Nephron progenitor cell (in vitro differentiated cells): Measurements from ENCODE around the gene UNC45A.
"Not testable (repeated sequence)": the region's sequence is repeated elsewhere in the genome, so short reads cannot be mapped to it uniquely, and the experiment has no call there.

Experiments
- DNase-seq: peaks from one replicate; pipeline ENCODE4 v3.0.0; 2021
- H3K27ac Mint-ChIP-seq: 2 replicates; pipeline ENCODE4 v1.8.0; 2021; ENCODE audit warnings: mild to moderate bottlenecking, moderate library complexity, mixed read lengths
- H3K27me3 Mint-ChIP-seq: 2 replicates; pipeline ENCODE4 v1.8.0; 2021; ENCODE audit warnings: mild to moderate bottlenecking, low read depth, mixed read lengths; ENCODE audit not compliant: poor library complexity
- H3K36me3 Mint-ChIP-seq: 2 replicates; pipeline ENCODE4 v1.8.0; 2021; ENCODE audit warnings: low read depth, mixed read lengths
- H3K4me1 Mint-ChIP-seq: 2 replicates; pipeline ENCODE4 v1.8.0; 2021; ENCODE audit warnings: mixed read lengths
- H3K4me3 Mint-ChIP-seq: 2 replicates; pipeline ENCODE4 v1.8.0; 2021; ENCODE audit warnings: mild to moderate bottlenecking, moderate library complexity, mixed read lengths
- H3K9me3 Mint-ChIP-seq: 2 replicates; pipeline ENCODE4 v1.8.0; 2021; ENCODE audit warnings: mild to moderate bottlenecking, moderate library complexity, mixed read lengths
- TF ChIP-seq, protein P1 (sequence below): fragments of 200-600 bp; sonication (generic); IDR thresholded peaks from 2 replicates; pipeline ENCODE4 v1.5.0; 2021; ENCODE audit warnings: antibody characterized with exemption

UNC45A gene

DNA sequence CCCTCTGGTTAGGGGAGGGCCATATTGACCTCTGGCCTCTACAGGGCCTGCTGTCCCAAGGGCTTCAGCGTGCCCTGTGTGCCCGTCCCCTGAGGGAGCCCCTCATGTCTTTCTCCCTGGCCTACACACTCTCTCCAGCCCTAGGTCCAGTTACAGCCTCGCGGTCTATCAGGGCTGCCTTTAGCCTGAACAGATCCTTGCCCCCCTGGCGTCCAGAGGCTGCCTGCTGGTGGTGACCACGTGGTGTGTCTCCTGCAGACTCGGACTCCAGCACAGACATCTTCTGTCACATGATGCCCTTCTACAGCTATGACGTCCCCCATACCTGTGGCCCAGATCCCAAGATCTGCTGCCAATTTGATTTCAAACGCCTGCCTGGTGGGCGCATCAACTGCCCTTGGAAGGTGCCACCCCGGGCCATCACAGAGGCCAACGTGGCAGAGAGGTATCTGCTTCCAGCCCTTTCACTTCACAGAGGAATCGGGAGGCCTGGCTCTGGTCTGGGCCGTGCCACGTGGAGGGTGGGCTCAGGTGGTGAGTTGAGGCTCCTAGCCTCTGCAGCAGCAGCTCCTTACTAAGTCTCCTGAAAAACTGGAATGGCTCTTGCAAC, 27.9 kb upstream of the UNC45A start:
- H3K4me3 Mint-ChIP-seq, result no peak overlapping the region
- TF ChIP-seq, protein P1, sequence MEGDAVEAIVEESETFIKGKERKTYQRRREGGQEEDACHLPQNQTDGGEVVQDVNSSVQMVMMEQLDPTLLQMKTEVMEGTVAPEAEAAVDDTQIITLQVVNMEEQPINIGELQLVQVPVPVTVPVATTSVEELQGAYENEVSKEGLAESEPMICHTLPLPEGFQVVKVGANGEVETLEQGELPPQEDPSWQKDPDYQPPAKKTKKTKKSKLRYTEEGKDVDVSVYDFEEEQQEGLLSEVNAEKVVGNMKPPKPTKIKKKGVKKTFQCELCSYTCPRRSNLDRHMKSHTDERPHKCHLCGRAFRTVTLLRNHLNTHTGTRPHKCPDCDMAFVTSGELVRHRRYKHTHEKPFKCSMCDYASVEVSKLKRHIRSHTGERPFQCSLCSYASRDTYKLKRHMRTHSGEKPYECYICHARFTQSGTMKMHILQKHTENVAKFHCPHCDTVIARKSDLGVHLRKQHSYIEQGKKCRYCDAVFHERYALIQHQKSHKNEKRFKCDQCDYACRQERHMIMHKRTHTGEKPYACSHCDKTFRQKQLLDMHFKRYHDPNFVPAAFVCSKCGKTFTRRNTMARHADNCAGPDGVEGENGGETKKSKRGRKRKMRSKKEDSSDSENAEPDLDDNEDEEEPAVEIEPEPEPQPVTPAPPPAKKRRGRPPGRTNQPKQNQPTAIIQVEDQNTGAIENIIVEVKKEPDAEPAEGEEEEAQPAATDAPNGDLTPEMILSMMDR, result no peak
- DNase-seq, result no peak
- peaks cover 13% of the 10 kb centered on the region for H3K27me3 Mint-ChIP-seq
- H3K9me3 Mint-ChIP-seq, result no peaks in the 10 kb centered on the region
- H3K27ac Mint-ChIP-seq, result no peak overlapping the region
- peaks cover 32% of the 10 kb centered on the region for H3K36me3 Mint-ChIP-seq
- H3K4me1 Mint-ChIP-seq, result peaks cover 12% of the 10 kb centered on the region

DNA sequence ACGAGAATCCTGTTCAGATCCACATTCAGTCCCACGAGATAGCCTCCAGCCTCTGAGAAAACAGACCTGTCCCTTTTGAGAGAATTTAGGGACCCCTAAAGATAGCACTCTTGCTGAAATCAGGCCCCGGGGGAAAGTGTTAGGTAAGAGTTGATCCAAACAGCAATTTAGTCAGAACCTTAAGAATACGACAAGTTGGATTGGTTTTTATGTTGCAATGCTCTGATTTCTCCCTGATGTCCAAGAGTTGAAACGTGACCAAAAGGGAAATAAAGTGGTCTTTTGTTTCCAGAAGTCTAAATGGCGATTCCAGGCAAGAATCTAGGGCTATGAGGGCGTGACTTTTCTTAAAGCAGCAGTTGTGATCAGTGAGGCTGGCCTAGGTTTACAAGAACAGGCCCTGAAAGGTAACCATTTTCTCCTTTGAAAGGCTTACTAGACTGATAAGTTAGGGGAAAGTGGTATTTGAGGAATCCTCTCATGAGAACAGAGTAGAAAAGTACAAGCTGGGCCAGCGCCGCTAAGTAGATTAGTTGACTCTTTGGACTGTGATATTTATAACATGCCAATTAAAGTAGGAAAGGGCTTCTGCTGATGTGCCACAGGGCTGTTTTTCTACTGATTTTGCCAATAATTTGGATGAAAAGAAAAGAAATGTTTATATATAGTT, 27.1 kb upstream of the UNC45A start:
- TF ChIP-seq, protein P1, result no peak
- peaks cover 12% of the 10 kb centered on the region for H3K4me1 Mint-ChIP-seq
- H3K9me3 Mint-ChIP-seq, result no peaks in the 10 kb centered on the region
- peaks cover 13% of the 10 kb centered on the region for H3K27me3 Mint-ChIP-seq
- DNase-seq, result no peak
- no peak overlapping the region for H3K27ac Mint-ChIP-seq
- no peak overlapping the region for H3K4me3 Mint-ChIP-seq
- peaks cover 33% of the 10 kb centered on the region for H3K36me3 Mint-ChIP-seq

DNA sequence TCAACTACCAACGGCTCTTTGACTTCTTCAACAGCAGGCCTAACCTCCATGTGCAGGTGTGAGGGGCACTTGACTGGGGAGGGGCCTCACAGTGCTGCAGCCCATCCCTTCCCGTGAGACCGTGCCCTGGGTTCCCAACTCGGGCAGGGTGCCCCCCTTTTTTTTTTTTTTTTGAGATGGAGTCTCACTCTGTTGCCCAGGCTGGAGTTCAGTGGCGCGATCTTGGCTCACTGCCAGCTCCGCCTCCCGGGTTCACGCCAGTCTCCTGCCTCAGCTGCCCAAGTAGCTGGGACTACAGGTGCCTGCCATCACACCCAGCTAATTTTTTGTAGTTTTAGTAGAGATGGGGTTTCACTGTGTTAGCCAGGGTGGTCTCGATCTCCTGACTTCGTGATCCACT, 25.6 kb upstream of the UNC45A start:
- H3K9me3 Mint-ChIP-seq, H3K27me3 Mint-ChIP-seq, H3K4me1 Mint-ChIP-seq, DNase-seq, H3K4me3 Mint-ChIP-seq, H3K27ac Mint-ChIP-seq: not testable (repeated sequence)
- H3K36me3 Mint-ChIP-seq, result peaks cover 38% of the 10 kb centered on the region

DNA sequence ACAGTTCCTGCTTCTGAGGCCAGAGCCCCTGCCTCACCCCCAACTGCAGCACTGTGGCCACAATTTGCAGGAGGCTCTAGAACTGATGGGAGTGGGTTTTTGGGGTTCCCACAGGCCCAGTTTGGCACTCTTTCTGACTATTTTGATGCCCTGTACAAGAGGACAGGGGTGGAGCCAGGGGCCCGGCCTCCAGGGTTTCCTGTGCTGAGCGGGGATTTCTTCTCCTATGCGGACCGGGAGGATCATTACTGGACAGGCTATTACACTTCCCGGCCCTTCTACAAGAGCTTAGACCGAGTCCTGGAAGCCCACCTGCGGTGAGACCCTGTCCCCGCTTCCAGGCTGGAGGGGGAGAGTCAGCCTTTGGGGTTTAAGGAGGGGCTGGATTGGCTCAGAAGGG, 25.1 kb upstream of the UNC45A start:
- no peak for DNase-seq
- peaks cover 38% of the 10 kb centered on the region for H3K36me3 Mint-ChIP-seq
- TF ChIP-seq, protein P1, result no peak
- H3K27me3 Mint-ChIP-seq, result peaks cover 5% of the 10 kb centered on the region
- no peak overlapping the region for H3K27ac Mint-ChIP-seq
- H3K4me3 Mint-ChIP-seq, result no peak overlapping the region
- no peaks in the 10 kb centered on the region for H3K9me3 Mint-ChIP-seq
- H3K4me1 Mint-ChIP-seq, result peaks cover 3% of the 10 kb centered on the region

DNA sequence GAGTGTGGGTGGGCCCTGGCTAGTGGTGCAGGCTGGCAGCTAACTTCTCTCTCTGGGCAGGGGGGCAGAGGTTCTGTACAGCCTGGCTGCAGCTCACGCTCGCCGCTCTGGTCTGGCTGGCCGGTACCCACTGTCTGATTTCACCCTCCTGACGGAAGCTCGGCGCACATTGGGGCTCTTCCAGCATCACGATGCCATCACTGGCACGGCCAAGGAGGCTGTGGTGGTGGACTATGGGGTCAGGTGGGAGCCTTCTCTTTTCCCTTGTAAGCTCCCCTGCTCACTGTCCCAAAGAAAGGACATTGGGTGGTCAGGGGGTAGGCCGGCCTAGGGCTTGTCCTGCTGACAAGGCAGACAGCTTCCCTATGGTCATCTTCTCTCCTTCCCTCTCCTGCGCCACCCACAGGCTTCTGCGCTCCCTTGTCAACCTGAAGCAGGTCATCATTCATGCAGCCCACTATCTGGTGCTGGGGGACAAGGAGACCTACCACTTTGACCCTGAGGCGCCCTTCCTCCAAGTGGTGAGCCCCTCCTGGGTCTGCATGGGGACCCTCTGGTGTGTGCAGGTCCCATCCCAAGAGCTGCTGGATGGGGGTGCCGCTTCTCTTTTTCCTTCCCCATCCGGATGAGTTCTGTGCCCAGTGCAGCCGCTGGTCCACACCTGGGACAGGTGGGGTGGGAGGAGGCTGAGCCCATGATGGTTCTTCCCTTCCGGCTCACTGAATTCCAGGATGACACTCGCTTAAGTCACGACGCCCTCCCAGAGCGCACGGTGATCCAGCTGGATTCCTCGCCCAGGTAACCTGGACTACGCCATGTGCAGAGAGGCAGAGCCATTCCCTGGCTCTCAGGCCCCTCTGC, 24.4 kb upstream of the UNC45A start:
- H3K9me3 Mint-ChIP-seq, result no peaks in the 10 kb centered on the region
- DNase-seq, result no peak
- TF ChIP-seq, protein P1, result no peak
- H3K27ac Mint-ChIP-seq, result no peak overlapping the region
- no peak overlapping the region for H3K4me3 Mint-ChIP-seq
- H3K27me3 Mint-ChIP-seq, result no peaks in the 10 kb centered on the region
- peaks cover 36% of the 10 kb centered on the region for H3K36me3 Mint-ChIP-seq
- peaks cover 7% of the 10 kb centered on the region for H3K4me1 Mint-ChIP-seq

DNA sequence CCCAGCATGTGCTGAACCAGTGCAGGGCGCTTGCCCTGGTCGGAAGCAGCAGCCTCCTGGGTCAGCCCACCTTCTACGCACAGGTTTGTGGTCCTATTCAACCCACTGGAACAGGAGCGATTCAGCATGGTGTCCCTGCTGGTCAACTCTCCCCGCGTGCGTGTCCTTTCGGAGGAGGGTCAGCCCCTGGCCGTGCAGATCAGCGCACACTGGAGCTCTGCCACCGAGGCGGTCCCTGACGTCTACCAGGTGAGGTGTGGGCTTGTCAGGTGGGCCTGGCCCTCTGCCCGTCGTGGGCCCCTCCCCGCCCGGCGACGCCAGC, 23.8 kb upstream of the UNC45A start:
- TF ChIP-seq, protein P1, result no peak
- Mint-ChIP-seq H3K9me3 (no peaks in the 10 kb centered on the region), H3K36me3 (peaks cover 31% of the 10 kb centered on the region), H3K27ac (no peak overlapping the region), H3K4me1 (peaks cover 13% of the 10 kb centered on the region), H3K27me3 (no peaks in the 10 kb centered on the region), H3K4me3 (no peak overlapping the region)
- DNase-seq, result no peak
